ENCODE measurements around the gene PXDN. TPM values are rescaled to one million over a fixed set of nuclear protein-coding genes. Genes with fewer than 3 reads are reported as not detected.

PXDN gene
- total and polyA plus RNA-seq, 9 of the 15 experiments (the other 6 are each of a cell fraction or from before 2014, with no cell fraction given), result 0.49 TPM; not detected in 8

GRCh38 chr2:1728821-1729220 lies 15.5 kb downstream of the PXDN start:
- Histone ChIP-seq H3K79me2 (ENCODE audit: control insufficient read depth, insufficient read depth, low read length) (no peaks in the 10 kb centered on the region), H3K4me2 (ENCODE audit: insufficient read depth, low read length) (no peak overlapping the region), H3K9ac (ENCODE audit: insufficient read depth in 1 of 2, low read depth in 2 of 2, low read length in 2 of 2) (no peak overlapping the region), H3K36me3 (ENCODE audit: control insufficient read depth, insufficient read depth, low read length) (no peaks in the 10 kb centered on the region), H3K4me3 (no peak overlapping the region), H4K20me1 (replicated peaks; ENCODE audit: control insufficient read depth, insufficient read depth, low read length) (no peaks in the 10 kb centered on the region), H3K27me3 (ENCODE audit: control insufficient read depth in 2 of 2, insufficient read depth in 2 of 2, low read length in 2 of 2) (peaks cover 2 to 34% of the 10 kb centered on the region in 2 experiments; a peak in 3 of 5 replicates), H3K4me1 (replicated peaks in 1 of 2; ENCODE audit: control insufficient read depth in 2 of 2, insufficient read depth in 2 of 2, low read length in 2 of 2) (no peaks in the 10 kb centered on the region), H2AFZ (ENCODE audit: low read depth, low read length) (no peak overlapping the region), H3K9me1 (ENCODE audit: control insufficient read depth, insufficient read depth, low read length) (no peaks in the 10 kb centered on the region), H3K9me3 (replicated peaks; ENCODE audit: control insufficient read depth, insufficient read depth, low read depth, low read length) (no peaks in the 10 kb centered on the region), H3K27ac (ENCODE audit: extremely low read depth, low read depth, low read length) (no peak overlapping the region)
- ChIA-PET POLR2A (interaction anchor here (0.6 to 0.7 kb wide), 2 partner anchors 10 to 150 kb away, joined by 3 read pairs; no protein-coding TSS in a partner anchor), CTCF (ENCODE audit: low intra/inter-chr PET ratio) (no interaction called here)
- intact Hi-C loops (cut with micrococcal nuclease), result no loop called here
- BruUV-seq (replicated peaks), result no TSS peak
- DNase-seq (ENCODE audit: extremely low read depth in 1 of 4, low spot score in 3 of 4) (no peak), FAIRE-seq (no peak), ATAC-seq (no peak)
- in situ Hi-C loops (cut with MboI), result no loop called here
- TF ChIP-seq LCOR (CRISPR knock-in tag; IDR thresholded peaks at IDR 0.05), result no peak
- no peak for TF ChIP-seq CAMTA2 (CRISPR knock-in tag; conservative IDR thresholded peaks at IDR 0.05)
- no peak for TF ChIP-seq ZNF395 (CRISPR knock-in tag; IDR thresholded peaks at IDR 0.05)
- 0% methylated on average over 11 of the region's 14 CpGs for WGBS (ENCODE audit: insufficient coverage, low coverage, missing lambda C conversion rate)

- Histone ChIP-seq H3K27ac (ENCODE audit: extremely low read depth, low read depth, low read length) (no peak overlapping the region), H3K36me3 (ENCODE audit: control insufficient read depth, insufficient read depth, low read length) (no peaks in the 10 kb centered on the region), H3K4me2 (ENCODE audit: insufficient read depth, low read length) (no peak overlapping the region), H2AFZ (ENCODE audit: low read depth, low read length) (no peak overlapping the region), H3K4me1 (replicated peaks in 1 of 2; ENCODE audit: control insufficient read depth in 2 of 2, insufficient read depth in 2 of 2, low read length in 2 of 2) (no peaks in the 10 kb centered on the region), H3K9me1 (ENCODE audit: control insufficient read depth, insufficient read depth, low read length) (no peaks in the 10 kb centered on the region), H3K4me3 (no peak overlapping the region), H3K27me3 (ENCODE audit: control insufficient read depth in 2 of 2, insufficient read depth in 2 of 2, low read length in 2 of 2) (peaks cover 2 to 34% of the 10 kb centered on the region in 2 experiments; a peak in 3 of 5 replicates), H3K79me2 (ENCODE audit: control insufficient read depth, insufficient read depth, low read length) (no peaks in the 10 kb centered on the region), H3K9ac (ENCODE audit: insufficient read depth in 1 of 2, low read depth in 2 of 2, low read length in 2 of 2) (no peak overlapping the region), H3K9me3 (replicated peaks; ENCODE audit: control insufficient read depth, insufficient read depth, low read depth, low read length) (no peaks in the 10 kb centered on the region), H4K20me1 (replicated peaks; ENCODE audit: control insufficient read depth, insufficient read depth, low read length) (no peaks in the 10 kb centered on the region)
- DNase-seq (ENCODE audit: extremely low read depth in 1 of 4, low spot score in 3 of 4), result no peak
- TF ChIP-seq ELF2 (CRISPR knock-in tag; IDR thresholded peaks at IDR 0.05), result no peak
- TF ChIP-seq MTA1 (IDR thresholded peaks at IDR 0.05; ENCODE audit: borderline replicate concordance), result no peak
- no peak for TF ChIP-seq RNF2 (IDR thresholded peaks at IDR 0.05)
- TF ChIP-seq ZNF408 (CRISPR knock-in tag; IDR thresholded peaks at IDR 0.05; ENCODE audit: low read depth), result no peak
- no peak for TF ChIP-seq ZNF282 (CRISPR knock-in tag; IDR thresholded peaks at IDR 0.05)
- TF ChIP-seq NR0B1 (IDR thresholded peaks at IDR 0.05; ENCODE audit: partially characterized antibody), result no peak
- TF ChIP-seq PTTG1 (tag; IDR thresholded peaks at IDR 0.05; ENCODE audit: low read depth), result no peak
- TF ChIP-seq RFX5 (IDR thresholded peaks at IDR 0.05; ENCODE audit: low read depth, low read length), result no peak
- POLR2A ChIA-PET, result interaction anchor here (0.7 kb wide), 1 partner anchor 151 kb away, joined by 3 read pairs; no protein-coding TSS in a partner anchor
- CTCF ChIA-PET (ENCODE audit: low intra/inter-chr PET ratio), result no interaction called here
- no peak for FAIRE-seq
- ATAC-seq, result no peak
- in situ Hi-C loops (cut with MboI), result no loop called here
- no TSS peak for BruUV-seq (replicated peaks)
- 2% methylated on average over 16 of the region's 16 CpGs for WGBS (ENCODE audit: insufficient coverage, low coverage, missing lambda C conversion rate)
- intact Hi-C loops (cut with micrococcal nuclease), result no loop called here
Measured at GRCh38 chr2:1727796-1728474, 16.4 kb downstream of the PXDN start.

Data from K562 (cell line).